Esophagus squamous epithelium (tissue), 4 donors: ENCODE measurements around the gene GRK5.

Source experiments
- CTCF ChIP-seq, 6 experiments: fragments of 450-650 bp in 4 of 6; fragments of 200-600 bp in 2 of 6; sonication (generic) in 2 of 6; IDR thresholded peaks; one replicate each; pipeline ENCODE4 v1.5.1; 2016 to 2019; ENCODE audit warnings: antibody characterized with exemption in 6 of 6, mild to moderate bottlenecking in 4 of 6, moderate library complexity in 4 of 6
- POLR2A ChIP-seq, 4 donors: fragments of 450-650 bp; IDR thresholded peaks; one replicate each; pipeline ENCODE4 v1.6.1; 2017; ENCODE audit warnings: antibody characterized with exemption in 4 of 4, mild to moderate bottlenecking in 4 of 4, moderate library complexity in 3 of 4

GRCh38 chr10:119489991-119490326 lies 282.6 kb downstream of the GRK5 start:
- TF ChIP-seq CTCF (IDR thresholded peaks at IDR 0.05) (no peak), POLR2A (IDR thresholded peaks at IDR 0.05) (no peak)
